BLaER1 (cell line): ENCODE data around the gene SLC2A11.
A peak's percentile ranks its signal among the peaks of the same experiment; 100 is the strongest.
"Not testable (repeated sequence)": the region's sequence is repeated elsewhere in the genome, so short reads cannot be mapped to it uniquely, and the experiment has no call there.

ENCODE experiments used
- H3K27ac ChIP-seq: shearing (Covaris generic); formaldehyde crosslinking; 2 replicates; pipeline ENCODE4 v1.8.1; 2022
- H3K27me3 ChIP-seq: shearing (Covaris generic); formaldehyde crosslinking; 2 replicates; pipeline ENCODE4 v1.8.1; 2022
- H3K36me3 ChIP-seq: shearing (Covaris generic); formaldehyde crosslinking; 2 replicates; pipeline ENCODE4 v1.8.1; 2022
- H3K4me1 ChIP-seq: shearing (Covaris generic); formaldehyde crosslinking; 2 replicates; pipeline ENCODE4 v1.8.1; 2022
- H3K4me2 ChIP-seq: shearing (Covaris generic); formaldehyde crosslinking; 2 replicates; pipeline ENCODE4 v1.8.1; 2022
- H3K4me3 ChIP-seq: shearing (Covaris generic); formaldehyde crosslinking; 2 replicates; pipeline ENCODE4 v1.8.1; 2022
- H3K9ac ChIP-seq: shearing (Covaris generic); formaldehyde crosslinking; 2 replicates; pipeline ENCODE4 v1.8.1; 2022
- H3K9me3 ChIP-seq: shearing (Covaris generic); formaldehyde crosslinking; 2 replicates; pipeline ENCODE4 v1.8.1; 2022
- H4K20me1 ChIP-seq: shearing (Covaris generic); formaldehyde crosslinking; 2 replicates; pipeline ENCODE4 v1.8.1; 2022
- Cebpa-rat ChIP-seq: shearing (Covaris generic); IDR thresholded peaks from 2 replicates; pipeline ENCODE4 v1.8.1; 2022

The SLC2A11 gene

GRCh38 chr22:23904573-23905254 is 47.0 kb downstream of the SLC2A11 start:
- H4K20me1 ChIP-seq = no peaks in the 10 kb centered on the region
- peaks cover 15% of the 10 kb centered on the region for H3K4me1 ChIP-seq

GRCh38 chr22:23906641-23907040 is 49.0 kb downstream of the SLC2A11 start:
- H3K9ac ChIP-seq = no peak overlapping the region
- H3K36me3 ChIP-seq = no peaks in the 10 kb centered on the region

More at GRCh38 chr22:23904573-23905254, 47.0 kb downstream of the SLC2A11 start:
- Histone ChIP-seq H3K9ac (no peak overlapping the region; the same call in 1 of the 2 replicates), H3K36me3 (peaks cover 5% of the 10 kb centered on the region; the same call in 1 of the 2 replicates), H3K4me3 (no peak overlapping the region), H3K9me3 (peaks cover 11% of the 10 kb centered on the region; the same call in 1 of the 2 replicates), H3K4me2 (peak overlapping the region; percentile 51), H3K27me3 (no peaks in the 10 kb centered on the region), H3K27ac (no peak overlapping the region; the same call in 1 of the 2 replicates)
- no peak for TF ChIP-seq Cebpa-rat

DNA sequence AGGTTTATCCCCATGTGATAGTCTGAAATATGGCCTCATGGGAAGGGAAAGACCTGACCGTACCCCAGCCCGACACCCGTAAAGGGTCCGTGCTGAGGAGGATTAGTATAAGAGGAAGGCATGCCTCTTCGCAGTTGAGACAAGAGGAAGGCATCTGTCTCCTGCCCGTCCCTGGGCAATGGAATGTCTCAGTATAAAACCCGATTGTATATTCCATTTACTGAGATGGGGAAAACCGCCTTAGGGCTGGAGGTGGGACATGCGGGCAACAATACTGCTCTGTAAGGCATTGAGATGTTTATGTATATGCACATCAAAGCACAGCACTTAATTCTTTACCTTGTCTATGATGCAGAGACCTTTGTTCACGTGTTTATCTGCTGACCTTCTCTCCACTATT is 49.7 kb downstream of the SLC2A11 start:
- H3K27ac ChIP-seq, H4K20me1 ChIP-seq: not testable (repeated sequence)

More at GRCh38 chr22:23906641-23907040, 49.0 kb downstream of the SLC2A11 start:
- H4K20me1 ChIP-seq = no peaks in the 10 kb centered on the region
- H3K9me3 ChIP-seq = no peaks in the 10 kb centered on the region
- peaks cover 15% of the 10 kb centered on the region for H3K4me1 ChIP-seq
- H3K4me2 ChIP-seq = no peak overlapping the region
- H3K27ac ChIP-seq = no peak overlapping the region
- H3K27me3 ChIP-seq = no peaks in the 10 kb centered on the region
- no peak for TF ChIP-seq Cebpa-rat
- H3K4me3 ChIP-seq = no peak overlapping the region

DNA sequence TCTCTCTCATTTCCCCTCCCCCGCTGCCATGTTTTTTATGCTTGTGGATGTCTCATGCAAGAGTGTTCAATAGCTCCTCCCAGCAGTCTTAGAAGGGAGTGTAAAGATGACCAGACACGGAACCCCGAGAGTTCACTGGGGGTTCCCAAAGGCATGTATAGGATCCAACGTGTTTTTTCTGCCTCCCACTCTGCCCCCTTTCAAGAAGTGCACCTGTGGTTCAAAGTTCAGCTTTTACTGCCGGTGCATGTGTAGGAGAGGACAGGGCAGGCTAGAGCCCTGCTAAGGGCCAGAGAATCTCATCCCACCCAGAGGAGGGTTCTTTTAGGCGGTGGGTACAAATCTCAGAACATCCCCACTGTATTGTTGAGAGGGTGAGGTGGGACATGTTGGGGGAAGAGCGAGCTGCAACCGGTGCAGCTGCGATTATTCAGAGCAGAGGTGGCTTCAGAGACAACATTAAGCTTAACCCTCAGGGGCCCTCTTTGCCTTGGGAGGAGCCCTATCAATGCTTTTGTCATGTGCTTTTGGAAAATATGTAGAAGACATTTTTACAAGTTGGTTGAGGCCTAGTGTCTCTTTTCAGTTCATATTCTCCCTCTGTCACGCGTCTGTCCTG is 51.0 kb downstream of the SLC2A11 start:
- Histone ChIP-seq H3K9me3 (no peaks in the 10 kb centered on the region), H4K20me1 (no peaks in the 10 kb centered on the region)

More for the DNA sequence above, 49.7 kb downstream of the SLC2A11 start:
- H3K4me2 ChIP-seq, H3K36me3 ChIP-seq, H3K9me3 ChIP-seq, H3K27me3 ChIP-seq, H3K9ac ChIP-seq, H3K4me3 ChIP-seq: not testable (repeated sequence)
- peaks cover 15% of the 10 kb centered on the region for H3K4me1 ChIP-seq

DNA sequence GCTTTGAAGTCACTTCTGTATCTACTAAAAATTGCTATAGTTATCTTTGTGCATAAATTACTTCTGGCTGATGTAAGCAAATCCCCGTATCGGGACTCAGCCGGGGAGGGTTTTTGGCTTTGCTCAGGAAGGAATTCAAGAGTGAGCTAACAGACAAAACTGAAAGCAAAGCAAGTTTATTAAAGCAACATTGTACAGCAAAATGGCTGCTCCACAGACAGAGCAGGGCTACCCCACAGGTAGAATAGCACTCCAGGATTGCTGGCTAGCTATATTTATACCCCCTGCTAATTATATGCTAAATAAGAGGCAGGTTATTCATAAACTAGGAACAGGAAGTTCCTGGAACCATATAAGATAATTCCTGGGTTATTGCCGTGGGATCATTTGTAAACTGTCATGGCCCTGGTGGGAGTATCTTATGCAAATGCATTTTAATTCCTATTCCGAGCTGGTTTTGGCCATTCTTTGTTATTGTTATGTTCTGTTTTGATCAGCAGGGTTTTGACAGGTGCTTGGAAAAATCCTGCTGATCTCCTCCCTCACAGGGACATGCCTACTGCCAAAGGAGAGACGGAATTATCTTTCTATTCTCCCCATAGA is 51.7 kb downstream of the SLC2A11 start:
- H3K4me1 ChIP-seq = peaks cover 23% of the 10 kb centered on the region
- H3K27me3 ChIP-seq = no peaks in the 10 kb centered on the region
- H4K20me1 ChIP-seq = no peaks in the 10 kb centered on the region
- H3K9ac ChIP-seq = no peak overlapping the region
- H3K27ac ChIP-seq = no peak overlapping the region
- TF ChIP-seq Cebpa-rat = no peak
- H3K9me3 ChIP-seq = no peaks in the 10 kb centered on the region
- H3K4me2 ChIP-seq = no peak overlapping the region
- H3K36me3 ChIP-seq = no peaks in the 10 kb centered on the region
- H3K4me3 ChIP-seq = no peak overlapping the region

More for the DNA sequence above, 51.0 kb downstream of the SLC2A11 start:
- Histone ChIP-seq H3K9ac (no peak overlapping the region), H3K27me3 (no peaks in the 10 kb centered on the region), H3K4me2 (no peak overlapping the region), H3K4me3 (no peak overlapping the region), H3K36me3 (no peaks in the 10 kb centered on the region), H3K4me1 (peaks cover 24% of the 10 kb centered on the region), H3K27ac (no peak overlapping the region)
- no peak for TF ChIP-seq Cebpa-rat

DNA sequence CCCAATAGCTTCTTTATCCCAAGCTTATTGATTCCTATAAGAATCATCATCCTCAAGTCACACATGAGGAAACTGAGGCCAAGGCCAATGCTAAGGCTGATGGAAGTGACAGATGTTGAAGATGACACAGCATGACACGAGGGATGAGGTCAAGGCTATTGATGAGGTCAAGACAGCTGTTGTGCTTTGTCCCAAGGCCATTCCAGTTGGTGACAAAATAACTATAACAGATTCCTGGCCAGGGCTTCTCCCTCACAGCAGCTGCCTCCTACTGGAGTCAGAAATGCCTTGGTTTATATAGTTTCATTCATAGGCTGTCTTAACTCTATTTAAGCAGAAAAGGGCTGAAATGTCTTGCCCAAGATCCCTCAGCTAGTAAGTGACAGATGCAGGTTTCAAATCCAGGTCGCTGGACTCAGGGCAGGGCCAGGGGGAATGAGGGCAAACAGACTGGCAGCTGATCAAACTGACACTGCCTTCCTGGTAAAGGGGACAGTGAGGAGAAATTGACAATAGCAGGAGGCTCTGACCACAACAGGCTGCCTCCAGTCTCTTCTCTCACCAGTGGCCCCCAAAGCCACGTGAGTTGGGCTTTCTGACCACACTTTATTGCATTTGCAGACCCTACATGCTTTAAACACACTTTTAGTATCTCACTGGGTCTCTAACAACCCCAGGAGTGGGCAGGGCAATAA is 53.0 kb downstream of the SLC2A11 start:
- no peaks in the 10 kb centered on the region for H4K20me1 ChIP-seq
- no peak overlapping the region for H3K4me2 ChIP-seq
- no peak overlapping the region for H3K27ac ChIP-seq
- no peak for TF ChIP-seq Cebpa-rat
- no peak overlapping the region for H3K4me3 ChIP-seq
- H3K36me3 ChIP-seq = no peaks in the 10 kb centered on the region
- peaks cover 25% of the 10 kb centered on the region for H3K4me1 ChIP-seq
- no peak overlapping the region for H3K9ac ChIP-seq
- H3K9me3 ChIP-seq = no peaks in the 10 kb centered on the region
- H3K27me3 ChIP-seq = no peaks in the 10 kb centered on the region

DNA sequence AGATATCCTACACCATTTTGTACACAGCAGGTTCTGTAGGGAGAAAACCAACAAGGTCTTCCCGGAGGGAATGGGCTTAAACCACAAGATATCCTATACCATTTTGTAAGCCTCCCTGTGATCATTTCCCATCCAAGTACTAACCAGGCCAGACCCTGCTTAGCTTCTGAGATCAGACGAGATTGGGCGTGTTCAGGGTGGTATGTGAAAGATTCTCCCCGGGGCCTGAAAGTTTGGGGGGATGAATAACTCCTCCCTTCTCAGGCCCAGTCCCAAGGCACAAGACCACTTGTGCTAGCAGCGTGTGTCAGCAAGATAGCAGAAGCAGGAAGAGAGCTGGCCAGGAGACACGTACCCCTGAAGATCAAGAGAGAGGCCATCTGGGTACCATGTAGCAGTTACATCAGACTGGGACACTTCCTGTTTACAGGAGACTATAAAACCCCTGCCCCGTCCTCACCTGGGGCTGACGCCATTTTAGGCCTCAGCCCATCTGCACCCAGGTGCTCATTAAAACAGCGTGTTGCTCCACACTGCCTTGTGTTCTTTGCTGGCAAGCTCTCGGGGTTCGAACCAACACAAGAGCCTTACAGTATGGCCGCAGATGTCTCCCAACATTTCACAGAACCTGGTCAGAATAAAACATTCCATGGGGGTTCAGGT is 53.8 kb downstream of the SLC2A11 start:
- no peak overlapping the region for H3K4me2 ChIP-seq
- no peaks in the 10 kb centered on the region for H3K27me3 ChIP-seq
- no peaks in the 10 kb centered on the region for H3K9me3 ChIP-seq
- H3K4me3 ChIP-seq = no peak overlapping the region
- H3K36me3 ChIP-seq = no peaks in the 10 kb centered on the region
- peaks cover 27% of the 10 kb centered on the region for H3K4me1 ChIP-seq
- TF ChIP-seq Cebpa-rat = no peak
- no peaks in the 10 kb centered on the region for H4K20me1 ChIP-seq
- H3K9ac ChIP-seq = no peak overlapping the region
- H3K27ac ChIP-seq = no peak overlapping the region

GRCh38 chr22:23912293-23912903 is 54.7 kb downstream of the SLC2A11 start:
- Histone ChIP-seq H3K27me3 (no peaks in the 10 kb centered on the region), H3K27ac (0 out of 2 replicates have a peak overlapping the region, but pooled peaks have one; percentile 94), H3K4me3 (no peak overlapping the region), H3K36me3 (no peaks in the 10 kb centered on the region), H3K4me1 (peaks cover 27% of the 10 kb centered on the region), H4K20me1 (no peaks in the 10 kb centered on the region), H3K9me3 (no peaks in the 10 kb centered on the region), H3K4me2 (no peak overlapping the region), H3K9ac (no peak overlapping the region)
- no peak for TF ChIP-seq Cebpa-rat

DNA sequence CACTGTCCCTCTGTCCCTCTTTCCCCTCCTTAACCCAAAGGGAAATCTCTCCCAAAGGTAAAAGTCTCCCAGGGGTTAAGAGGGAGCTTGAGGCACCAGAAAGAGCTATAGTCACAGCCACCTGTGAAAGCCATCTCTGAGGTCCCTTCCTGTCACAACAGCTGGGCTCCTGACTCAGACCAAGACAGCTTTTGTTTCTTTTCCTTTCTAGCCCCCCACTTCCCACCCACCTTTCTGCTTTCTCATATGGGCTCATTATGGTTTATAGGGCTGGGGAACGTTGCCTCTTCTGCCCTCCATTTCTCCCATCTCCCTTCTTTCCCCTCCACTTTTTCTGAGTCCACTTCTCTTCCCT is 55.6 kb downstream of the SLC2A11 start:
- H3K27ac ChIP-seq = peak overlapping the region; percentile 94
- H3K4me2 ChIP-seq = peak overlapping the region; percentile 87
- H3K4me3 ChIP-seq = peak overlapping the region; percentile 75
- no peaks in the 10 kb centered on the region for H4K20me1 ChIP-seq
- no peak for TF ChIP-seq Cebpa-rat
- H3K36me3 ChIP-seq = no peaks in the 10 kb centered on the region
- H3K9me3 ChIP-seq = no peaks in the 10 kb centered on the region
- H3K27me3 ChIP-seq = no peaks in the 10 kb centered on the region
- H3K4me1 ChIP-seq = peaks cover 27% of the 10 kb centered on the region
- H3K9ac ChIP-seq = peak overlapping the region; percentile 91
